GM10266 (cell line): ENCODE data around the gene SLC44A5.

Experiments used
- DNase-seq: peaks from one replicate; pipeline ENCODE4 v3.0.0; 2012; ENCODE audit errors: extremely low spot score
- CTCF ChIP-seq: IDR thresholded peaks from 2 replicates; pipeline ENCODE4 v1.5.1; 2012; ENCODE audit warnings: mild to moderate bottlenecking, low read depth; ENCODE audit not compliant: control insufficient read depth, insufficient read depth; ENCODE audit errors: missing control alignments

SLC44A5 gene

GRCh38 chr1:75630998-75631397 lies 20.1 kb upstream of the SLC44A5 start:
- no peak for TF ChIP-seq CTCF

GRCh38 chr1:75630004-75630594 lies 19.2 kb upstream of the SLC44A5 start:
- TF ChIP-seq CTCF, result no peak
- no peak for DNase-seq

More at GRCh38 chr1:75630998-75631397, 20.1 kb upstream of the SLC44A5 start:
- no peak for DNase-seq

GRCh38 chr1:75625795-75626194 lies 14.9 kb upstream of the SLC44A5 start:
- DNase-seq, result no peak
- TF ChIP-seq CTCF, result no peak

GRCh38 chr1:75618382-75618781 lies 7.5 kb upstream of the SLC44A5 start:
- DNase-seq, result no peak

GRCh38 chr1:75616436-75617433 lies 5.8 kb upstream of the SLC44A5 start:
- TF ChIP-seq CTCF, result no peak
- DNase-seq, result no peak

More at GRCh38 chr1:75618382-75618781, 7.5 kb upstream of the SLC44A5 start:
- no peak for TF ChIP-seq CTCF

GRCh38 chr1:75615613-75616435 lies 4.9 kb upstream of the SLC44A5 start:
- peak; percentile 50 for DNase-seq
- no peak for TF ChIP-seq CTCF
